HTERT RPE-1 (cell line): ENCODE data around the gene CCDC188.

ENCODE experiments used
- in situ Hi-C: fragments of 300-500 bp; cut with MboI; formaldehyde crosslinking; loops from 4 replicates; pipeline ENCODE4 v1.14.3; 2020; ENCODE audit warnings: low sequenced_read_pairs

CCDC188 gene

GRCh38 chr22:20185750-20186149, 34.9 kb upstream of the CCDC188 start:
- in situ Hi-C loops, result no loop called here

- in situ Hi-C loops, result no loop called here
Observed at GRCh38 chr22:20184501-20185165, 33.8 kb upstream of the CCDC188 start.

DNA sequence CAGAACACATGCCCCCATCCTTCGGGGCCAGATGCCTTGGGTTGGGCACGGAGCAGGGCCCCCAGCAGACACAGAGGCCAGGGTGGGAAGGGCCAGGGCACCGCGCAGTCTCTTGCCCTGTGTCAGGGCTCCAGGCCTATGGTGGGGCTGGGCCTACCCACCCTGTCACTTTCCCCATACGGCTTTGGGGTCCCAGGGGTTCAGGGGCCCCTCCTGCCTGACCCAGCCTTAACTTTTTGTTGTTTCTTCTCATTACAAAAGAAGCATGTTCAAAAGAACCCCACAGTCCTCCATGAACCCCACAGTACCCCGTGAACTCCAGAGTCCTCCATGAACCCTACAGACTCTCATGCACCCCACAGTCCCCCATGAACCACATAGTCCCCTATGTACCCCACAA, 33.0 kb upstream of the CCDC188 start:
- in situ Hi-C loops, result no loop called here

- in situ Hi-C loops, result no loop called here
Observed at GRCh38 chr22:20183101-20183500, 32.2 kb upstream of the CCDC188 start.

DNA sequence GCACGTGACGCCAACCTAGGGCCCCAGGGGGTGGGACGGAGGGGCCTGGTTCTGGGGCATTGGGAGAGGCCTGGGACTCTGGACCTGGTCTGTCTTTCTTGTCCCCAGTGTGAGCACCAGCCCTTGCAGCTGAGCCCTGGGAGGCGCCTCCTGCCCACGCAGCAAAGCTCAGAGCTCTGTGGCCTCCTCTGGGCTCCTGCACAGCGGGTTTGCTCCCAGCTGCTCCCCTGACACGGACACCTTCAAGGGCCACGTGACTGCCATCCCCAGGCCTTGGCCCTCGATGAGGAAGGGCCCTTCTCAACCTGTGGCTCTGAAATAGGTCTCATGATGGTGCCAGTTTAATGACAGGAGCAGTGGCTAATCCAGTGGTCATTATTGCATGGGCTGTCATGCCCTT, 31.5 kb upstream of the CCDC188 start:
- in situ Hi-C loops, result no loop called here

DNA sequence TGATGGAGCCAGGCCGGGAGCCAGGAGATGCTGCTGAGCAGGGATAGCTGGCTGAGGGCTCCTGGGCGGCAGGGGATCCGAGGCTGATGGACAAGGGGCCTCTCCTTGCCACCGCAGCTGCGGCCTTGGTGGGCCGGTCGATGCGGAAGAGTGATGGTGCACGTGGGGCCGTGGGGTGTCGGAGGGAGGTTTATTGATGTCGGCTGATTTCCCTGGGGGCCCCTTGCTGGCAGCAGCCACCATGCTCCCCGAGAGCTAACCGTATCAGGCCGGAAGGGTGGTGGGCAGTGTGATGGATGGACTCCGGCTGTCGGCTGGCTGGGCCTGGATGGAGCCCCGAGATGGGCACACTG, 31.0 kb upstream of the CCDC188 start:
- in situ Hi-C loops, result no loop called here

GRCh38 chr22:20181194-20181883, 30.5 kb upstream of the CCDC188 start:
- in situ Hi-C loops, result no loop called here

- in situ Hi-C loops, result no loop called here
Observed at GRCh38 chr22:20180640-20181039, 29.8 kb upstream of the CCDC188 start.

DNA sequence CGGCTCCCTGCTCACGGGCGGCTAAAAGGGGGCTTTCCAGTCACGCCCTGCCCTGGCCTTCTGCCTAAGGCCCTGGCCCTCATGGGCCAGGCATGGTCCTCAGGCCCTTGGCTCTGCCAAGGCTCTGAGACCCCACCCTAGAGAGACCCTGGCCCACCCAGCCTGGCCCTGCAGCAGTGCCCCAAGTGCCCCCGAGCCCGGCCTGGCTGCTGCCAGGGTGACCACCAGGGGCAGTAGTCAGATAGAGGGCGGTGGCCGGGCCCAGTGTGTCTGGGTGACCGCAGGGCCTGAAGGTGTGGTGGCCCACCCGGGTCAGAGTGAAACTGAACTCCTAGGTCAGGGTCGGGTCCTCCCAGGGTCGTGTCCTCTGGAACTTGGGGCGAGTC, 29.4 kb upstream of the CCDC188 start:
- in situ Hi-C loops, result no loop called here

GRCh38 chr22:20179455-20180244, 28.8 kb upstream of the CCDC188 start:
- in situ Hi-C loops, result no loop called here

DNA sequence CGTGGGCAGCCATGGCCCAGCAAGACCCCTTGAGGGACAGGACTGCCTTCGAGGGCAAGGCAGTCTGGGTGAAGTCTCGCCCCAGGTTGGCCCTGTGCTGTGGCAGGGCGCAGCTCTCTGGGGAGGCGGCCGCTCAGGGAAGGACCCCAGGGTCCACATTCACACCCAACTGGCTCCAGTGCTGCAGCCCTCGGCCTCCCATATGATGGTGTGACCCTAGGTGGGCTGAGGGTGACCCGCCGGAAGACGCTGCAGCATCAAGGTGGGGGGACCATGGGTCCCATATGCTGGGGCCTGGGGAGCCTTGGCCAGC, 28.0 kb upstream of the CCDC188 start:
- in situ Hi-C loops, result no loop called here

GRCh38 chr22:20178075-20178914, 27.4 kb upstream of the CCDC188 start:
- in situ Hi-C loops, result no loop called here

- in situ Hi-C loops, result no loop called here
Observed at GRCh38 chr22:20177217-20177911, 26.5 kb upstream of the CCDC188 start.

- in situ Hi-C loops, result no loop called here
Observed at GRCh38 chr22:20176421-20177085, 25.7 kb upstream of the CCDC188 start.

GRCh38 chr22:20175597-20175900, 24.7 kb upstream of the CCDC188 start:
- in situ Hi-C loops, result no loop called here

- in situ Hi-C loops, result no loop called here
Observed at GRCh38 chr22:20174785-20175596, 24.1 kb upstream of the CCDC188 start.

DNA sequence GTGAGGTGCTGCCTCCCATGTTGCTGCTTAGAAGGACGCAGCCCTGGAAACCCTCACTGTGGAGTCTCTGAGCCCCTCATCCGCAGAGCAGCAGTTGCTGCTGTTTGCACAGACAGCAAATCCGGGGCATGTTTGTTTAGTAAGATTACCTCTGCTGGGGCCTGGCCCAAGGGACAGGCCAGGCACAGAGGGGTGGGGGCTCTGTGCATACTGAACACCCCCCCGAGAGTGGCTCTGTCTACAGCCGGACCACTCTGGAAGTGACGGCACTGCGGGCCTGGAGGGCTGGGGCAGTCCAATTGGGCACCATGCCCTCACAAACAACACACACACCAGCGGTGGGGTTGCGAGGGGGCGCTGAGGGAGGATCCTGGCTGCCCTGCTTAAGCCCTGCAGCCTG, 22.9 kb upstream of the CCDC188 start:
- in situ Hi-C loops, result no loop called here

- in situ Hi-C loops, result no loop called here
Observed at GRCh38 chr22:20173246-20173645, 22.4 kb upstream of the CCDC188 start.

DNA sequence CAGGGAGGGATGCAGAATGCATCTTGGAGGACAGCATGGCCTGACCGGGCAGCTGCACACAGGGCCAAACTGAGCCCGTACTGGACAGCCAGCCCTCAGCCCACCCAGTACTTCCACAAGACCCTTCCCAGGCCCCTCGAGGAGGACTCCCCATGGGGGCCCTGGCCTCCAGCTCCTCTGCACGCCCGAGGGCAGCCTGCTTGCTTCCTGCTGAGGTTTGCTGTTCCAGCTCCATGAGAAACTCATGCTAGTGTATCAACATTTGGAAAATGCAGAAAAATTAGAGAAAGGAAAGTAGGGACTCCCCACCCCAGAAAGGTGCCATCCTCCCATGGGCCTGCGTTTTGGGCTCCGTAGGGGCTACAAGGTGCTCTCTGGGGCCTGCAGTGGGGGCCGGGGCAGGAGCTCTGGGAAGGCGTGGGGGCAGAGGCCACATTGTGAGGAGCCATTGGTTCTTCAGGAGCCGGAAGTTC, 21.3 kb upstream of the CCDC188 start:
- in situ Hi-C loops, result no loop called here
